Upper lobe of left lung (tissue), 4 donors: ENCODE results near the gene SNRPD2.

Experiments
- EP300 ChIP-seq, 4 donors: sonication (generic); formaldehyde crosslinking; IDR thresholded peaks; one replicate each; pipeline ENCODE4 v1.5.1; 2017; ENCODE audit warnings: antibody characterized with exemption in 4 of 4, control low read depth in 2 of 4
- POLR2A ChIP-seq, 4 donors: fragments of 450-650 bp; IDR thresholded peaks; one replicate each; pipeline ENCODE4 v1.5.1; 2016 to 2017; ENCODE audit warnings: antibody characterized with exemption in 4 of 4, mild to moderate bottlenecking in 2 of 4

DNA sequence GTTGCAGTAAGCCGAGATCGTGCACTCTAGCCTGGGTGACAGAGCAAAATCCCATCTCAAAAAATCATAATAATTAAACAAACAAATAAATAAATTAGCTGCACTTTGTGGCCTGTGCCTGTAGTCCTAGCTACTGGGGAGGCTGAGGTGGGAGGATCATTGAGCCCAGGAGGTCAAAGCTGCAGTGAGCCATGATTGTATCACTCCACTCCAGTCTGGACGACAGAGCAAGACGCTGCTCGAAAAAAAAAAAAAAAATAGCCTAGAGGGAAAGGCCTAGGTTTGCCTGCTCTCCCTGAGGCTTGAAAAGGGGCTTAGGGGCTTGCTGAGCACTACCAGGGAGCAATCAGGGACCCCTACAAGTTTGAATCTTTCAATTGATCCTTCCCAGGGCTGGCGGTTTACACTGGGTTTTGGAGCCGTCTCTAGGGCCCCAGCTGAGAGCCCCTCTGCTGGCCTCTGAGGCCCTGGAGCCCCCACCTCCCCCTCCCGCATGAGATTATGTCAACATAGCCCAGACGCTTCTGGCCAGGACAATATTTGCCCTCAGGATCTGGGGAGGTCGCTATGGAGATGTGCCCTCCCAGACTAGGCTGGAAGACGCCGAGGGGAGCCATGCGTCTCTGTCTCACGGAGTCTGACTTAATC is 34.1 kb downstream of the SNRPD2 start:
- TF ChIP-seq POLR2A (IDR thresholded peaks at IDR 0.05) (no peak), EP300 (IDR thresholded peaks at IDR 0.05) (no peak)
